CD4-positive, alpha-beta memory T cell (primary cell): ENCODE data around the gene MIEF2. TPM values are rescaled to one million over a fixed set of nuclear protein-coding genes. Genes with fewer than 3 reads are reported as not detected.

ENCODE experiments used
- CTCF ChIA-PET: fragments of 350-600 bp; sonication (Branson Sonifier 250); formaldehyde crosslinking; loops from one replicate; lab custom pipeline; 2021; ENCODE audit warnings: inconsistent platforms; ENCODE audit not compliant: partially characterized antibody; lab: Charles Lee
- POLR2A ChIA-PET: fragments of 350-600 bp; sonication (Branson Sonifier 250); formaldehyde crosslinking; loops from one replicate; lab custom pipeline; 2021; ENCODE audit not compliant: partially characterized antibody; lab: Charles Lee
- DNase-seq, 5 donors: peaks; one replicate each; pipeline versions ENCODE4 v3.0.0 to v3.0.0-alpha.2; 2020 to 2022; ENCODE audit warnings: mixed read lengths in 1 of 5
- H3K27ac ChIP-seq: one replicate; pipeline ENCODE4 v1.7.0; 2013; ENCODE audit warnings: low read depth, low read length
- H3K27me3 ChIP-seq: 2 replicates; pipeline ENCODE4 v1.7.0; 2013; ENCODE audit warnings: mild to moderate bottlenecking, low read length, moderate library complexity; ENCODE audit not compliant: insufficient read depth
- H3K36me3 ChIP-seq: 2 replicates; pipeline ENCODE4 v1.7.0; 2013; ENCODE audit warnings: mild to moderate bottlenecking, low read length, moderate library complexity; ENCODE audit not compliant: insufficient read depth
- H3K4me1 ChIP-seq: 2 replicates; pipeline ENCODE4 v1.7.0; 2013; ENCODE audit warnings: mild to moderate bottlenecking, low read length, moderate library complexity; ENCODE audit not compliant: insufficient read depth
- H3K4me3 ChIP-seq, 2 donors: one replicate each; pipeline ENCODE4 v1.7.0; 2013; ENCODE audit warnings: low read length in 2 of 2, mild to moderate bottlenecking in 1 of 2
- H3K9me3 ChIP-seq, 2 donors: one replicate each; pipeline ENCODE4 v1.7.0; 2013; ENCODE audit warnings: low read length in 2 of 2, control low read depth in 1 of 2; ENCODE audit not compliant: control insufficient read depth in 1 of 2
- H3K27ac Mint-ChIP-seq, 7 donors: one replicate each; pipeline ENCODE4 v1.8.0; 2020 to 2021; ENCODE audit warnings: mixed read lengths in 7 of 7, mild to moderate bottlenecking in 6 of 7, inconsistent platforms in 3 of 7, moderate library complexity in 3 of 7
- H3K27me3 Mint-ChIP-seq, 2 donors: one replicate each; pipeline ENCODE4 v1.8.0; 2020 to 2021; ENCODE audit warnings: mixed read lengths in 2 of 2
- H3K36me3 Mint-ChIP-seq, 2 donors: one replicate each; pipeline ENCODE4 v1.8.0; 2020 to 2021; ENCODE audit warnings: mixed read lengths in 2 of 2, inconsistent platforms in 1 of 2, mild to moderate bottlenecking in 1 of 2
- H3K4me1 Mint-ChIP-seq, 4 donors: one replicate each; pipeline ENCODE4 v1.8.0; 2020 to 2021; ENCODE audit warnings: mixed read lengths in 4 of 4, mild to moderate bottlenecking in 1 of 4
- H3K4me3 Mint-ChIP-seq, 8 donors: one replicate each; pipeline ENCODE4 v1.8.0; 2020 to 2021; ENCODE audit warnings: mixed read lengths in 8 of 8, mild to moderate bottlenecking in 7 of 8, moderate library complexity in 6 of 8, inconsistent platforms in 3 of 8
- H3K9me3 Mint-ChIP-seq, 8 donors: one replicate each; pipeline ENCODE4 v1.8.0; 2020 to 2021; ENCODE audit warnings: mixed read lengths in 8 of 8, mild to moderate bottlenecking in 5 of 8, inconsistent platforms in 3 of 8, moderate library complexity in 1 of 8
- intact Hi-C: fragments of 100-400 bp; cut with micrococcal nuclease; formaldehyde crosslinking; loops from one replicate; pipeline ENCODE4 v1.15.1; 2023
- polyA plus RNA-seq, 2 donors: library from polyadenylated mRNA; unstranded; fragments of 300-500 nt; fragmentation: Illumina TruSeq; gene quantifications; one replicate each; pipeline ENCODE4 v1.2.3, GENCODE V29; 2021
- total RNA-seq, 2 experiments: library from RNA; stranded (reverse); gene quantifications; one replicate each; pipeline ENCODE4 v1.2.3, GENCODE V29; 2021

MIEF2 gene
- total and polyA plus RNA-seq, 4 experiments from 2014 or later: 9.9 to 19.3 (median 14.6) TPM

DNA sequence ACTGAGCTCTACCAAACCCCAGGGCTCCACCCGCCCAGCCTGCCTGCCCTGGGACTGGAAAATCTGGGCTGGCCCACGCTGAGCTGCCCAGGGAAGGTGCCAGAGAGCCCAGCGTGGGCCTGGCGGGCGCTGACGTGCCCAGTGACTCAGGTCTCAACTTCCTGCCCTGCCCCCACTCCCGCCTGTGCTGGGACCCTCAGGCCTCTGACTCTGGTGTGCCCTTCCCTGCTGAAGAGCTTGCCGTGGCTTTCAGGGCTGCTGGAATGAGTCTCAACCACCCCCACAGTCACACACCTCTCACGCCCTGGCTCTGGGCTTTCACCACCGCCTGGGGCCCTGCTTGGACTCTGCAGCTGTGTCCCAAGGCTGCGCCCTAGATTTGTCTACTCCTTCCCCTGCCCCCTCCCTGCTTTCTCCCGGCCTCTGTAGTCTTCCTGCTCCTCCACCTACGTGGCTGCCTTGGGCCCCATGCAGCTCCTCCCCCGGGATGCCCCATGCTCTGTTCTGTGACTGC is 24.7 kb upstream of the MIEF2 start:
- POLR2A ChIA-PET: no interaction called here
- no peak overlapping the region for H3K4me3 ChIP-seq
- no peak overlapping the region for H3K27ac ChIP-seq
- Mint-ChIP-seq H3K9me3 (peaks cover 0 to 2% (median 0%) of the 10 kb centered on the region in 8 donors), H3K27ac (peak overlapping the region in 2 of 7 donors; percentile 46 to 80), H3K4me3 (no peak overlapping the region), H3K36me3 (peaks cover 0 to 47% of the 10 kb centered on the region in 2 donors), H3K27me3 (no peaks in the 10 kb centered on the region), H3K4me1 (peaks cover 0 to 4% (median 0%) of the 10 kb centered on the region in 4 donors)
- CTCF ChIA-PET: no interaction called here
- no peaks in the 10 kb centered on the region for H3K4me1 ChIP-seq
- DNase-seq: peak in 1 of 5 donors; percentile 5
- H3K27me3 ChIP-seq: no peaks in the 10 kb centered on the region
- peaks cover 12% of the 10 kb centered on the region for H3K36me3 ChIP-seq
- intact Hi-C loops: no loop called here
- H3K9me3 ChIP-seq: no peaks in the 10 kb centered on the region

DNA sequence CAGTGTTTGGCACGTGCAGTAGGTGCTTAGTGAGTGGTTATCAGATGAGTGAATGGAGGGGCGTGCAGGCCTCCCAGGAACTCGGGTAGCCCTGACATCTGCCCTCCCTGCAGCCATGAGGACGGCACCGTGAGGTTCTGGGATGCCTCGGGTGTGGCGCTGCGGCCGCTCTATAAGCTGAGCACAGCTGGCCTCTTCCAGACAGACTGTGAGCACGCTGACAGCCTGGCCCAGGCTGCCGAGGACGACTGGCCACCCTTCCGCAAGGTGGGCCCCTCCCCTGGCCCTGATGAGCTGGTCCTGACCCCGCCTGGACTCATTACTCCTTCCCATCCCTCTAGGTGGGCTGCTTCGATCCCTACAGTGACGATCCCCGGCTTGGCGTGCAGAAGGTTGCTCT is 24.0 kb upstream of the MIEF2 start:
- no peak overlapping the region for H3K27ac ChIP-seq
- no peak for DNase-seq
- H3K4me1 ChIP-seq: no peaks in the 10 kb centered on the region
- H3K4me1 Mint-ChIP-seq: peaks cover 0 to 4% (median 0%) of the 10 kb centered on the region in 4 donors
- H3K27me3 ChIP-seq: no peaks in the 10 kb centered on the region
- no peaks in the 10 kb centered on the region for H3K27me3 Mint-ChIP-seq
- H3K36me3 Mint-ChIP-seq: peaks cover 0 to 51% of the 10 kb centered on the region in 2 donors
- H3K27ac Mint-ChIP-seq: peak overlapping the region in 1 of 7 donors; percentile 59
- peaks cover 0 to 2% (median 0%) of the 10 kb centered on the region in 8 donors for H3K9me3 Mint-ChIP-seq
- H3K36me3 ChIP-seq: peaks cover 12% of the 10 kb centered on the region
- no peak overlapping the region for H3K4me3 ChIP-seq
- H3K4me3 Mint-ChIP-seq: no peak overlapping the region
- no peaks in the 10 kb centered on the region for H3K9me3 ChIP-seq
- intact Hi-C loops: no loop called here
- ChIA-PET POLR2A (no interaction called here), CTCF (no interaction called here)

DNA sequence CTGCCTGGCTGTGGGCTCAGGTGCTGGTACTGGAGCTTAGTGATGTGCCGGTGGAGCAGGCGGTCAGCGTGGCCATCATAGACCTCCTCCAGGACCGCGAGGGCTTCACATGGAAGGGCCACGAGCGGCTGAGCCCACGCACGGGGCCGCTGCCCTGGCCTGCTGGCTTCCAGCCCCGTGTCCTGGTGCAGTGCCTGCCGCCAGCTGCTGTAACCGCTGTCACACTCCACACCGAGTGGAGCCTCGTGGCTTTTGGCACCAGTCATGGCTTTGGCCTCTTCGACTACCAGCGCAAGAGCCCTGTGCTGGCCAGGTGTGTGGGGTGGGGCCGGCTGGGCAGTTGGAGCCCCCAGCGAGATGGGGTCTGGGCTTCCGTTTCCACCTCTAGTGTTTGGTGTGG is 23.0 kb upstream of the MIEF2 start:
- Histone ChIP-seq H3K27me3 (no peaks in the 10 kb centered on the region), H3K4me3 (no peak overlapping the region), H3K27ac (no peak overlapping the region), H3K9me3 (no peaks in the 10 kb centered on the region), H3K4me1 (no peaks in the 10 kb centered on the region), H3K36me3 (peaks cover 12% of the 10 kb centered on the region)
- DNase-seq: no peak
- peaks cover 0 to 4% (median 0%) of the 10 kb centered on the region in 4 donors for H3K4me1 Mint-ChIP-seq
- H3K27ac Mint-ChIP-seq: no peak overlapping the region
- intact Hi-C loops: no loop called here
- H3K4me3 Mint-ChIP-seq: no peak overlapping the region
- POLR2A ChIA-PET: no interaction called here
- H3K36me3 Mint-ChIP-seq: peaks cover 0 to 53% of the 10 kb centered on the region in 2 donors
- peaks cover 0 to 2% (median 0%) of the 10 kb centered on the region in 8 donors for H3K9me3 Mint-ChIP-seq
- CTCF ChIA-PET: no interaction called here
- H3K27me3 Mint-ChIP-seq: no peaks in the 10 kb centered on the region

DNA sequence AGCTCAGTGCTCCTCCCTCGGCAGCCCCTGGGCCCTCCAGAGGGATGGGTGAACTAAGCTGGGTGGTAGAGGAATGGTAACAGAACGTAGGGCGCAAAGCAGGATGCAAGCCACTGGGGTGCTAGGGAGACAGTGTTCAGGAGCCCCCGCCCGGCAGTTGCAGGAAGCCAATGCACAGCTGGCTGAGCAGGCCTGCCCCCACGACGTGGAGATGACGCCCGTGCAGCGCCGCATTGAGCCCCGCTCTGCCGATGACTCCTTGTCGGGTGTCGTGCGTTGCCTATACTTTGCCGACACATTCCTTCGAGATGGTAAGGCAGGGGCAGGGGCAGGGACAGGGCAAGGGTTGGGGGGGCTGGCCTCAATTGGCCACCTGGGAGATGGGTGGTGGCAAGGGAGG is 22.2 kb upstream of the MIEF2 start:
- CTCF ChIA-PET: no interaction called here
- peaks cover 0 to 57% of the 10 kb centered on the region in 2 donors for H3K36me3 Mint-ChIP-seq
- intact Hi-C loops: no loop called here
- Histone ChIP-seq H3K27ac (no peak overlapping the region), H3K9me3 (no peaks in the 10 kb centered on the region), H3K4me3 (no peak overlapping the region), H3K27me3 (no peaks in the 10 kb centered on the region), H3K4me1 (no peaks in the 10 kb centered on the region), H3K36me3 (peaks cover 9% of the 10 kb centered on the region)
- DNase-seq: no peak
- POLR2A ChIA-PET: no interaction called here
- H3K4me1 Mint-ChIP-seq: peaks cover 0 to 4% (median 0%) of the 10 kb centered on the region in 4 donors
- H3K27me3 Mint-ChIP-seq: no peaks in the 10 kb centered on the region
- H3K4me3 Mint-ChIP-seq: no peak overlapping the region
- peaks cover 0 to 2% (median 0%) of the 10 kb centered on the region in 8 donors for H3K9me3 Mint-ChIP-seq
- H3K27ac Mint-ChIP-seq: no peak overlapping the region

DNA sequence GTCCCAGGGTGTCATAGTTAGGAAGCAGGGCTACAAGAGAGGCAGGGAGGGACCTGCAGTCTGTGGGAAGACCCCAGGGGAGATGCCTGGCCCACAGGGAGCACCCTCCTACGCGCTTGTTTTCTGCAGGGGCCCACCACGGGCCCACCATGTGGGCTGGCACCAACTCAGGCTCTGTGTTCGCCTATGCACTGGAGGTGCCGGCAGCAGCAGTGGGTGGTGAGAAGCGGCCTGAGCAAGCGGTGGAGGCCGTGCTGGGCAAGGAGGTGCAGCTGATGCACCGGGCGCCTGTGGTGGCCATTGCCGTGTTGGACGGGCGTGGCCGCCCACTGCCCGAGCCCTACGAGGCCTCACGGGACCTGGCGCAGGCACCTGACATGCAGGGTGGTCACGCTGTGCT is 20.0 kb upstream of the MIEF2 start:
- Mint-ChIP-seq H3K36me3 (peaks cover 2 to 55% of the 10 kb centered on the region in 2 donors), H3K27me3 (no peaks in the 10 kb centered on the region), H3K27ac (peak overlapping the region in 1 of 7 donors; percentile 47), H3K9me3 (peaks cover 0 to 2% (median 0%) of the 10 kb centered on the region in 8 donors), H3K4me1 (peaks cover 0 to 4% (median 0%) of the 10 kb centered on the region in 4 donors), H3K4me3 (no peak overlapping the region)
- Histone ChIP-seq H3K27me3 (no peaks in the 10 kb centered on the region), H3K27ac (no peak overlapping the region), H3K4me3 (no peak overlapping the region), H3K9me3 (no peaks in the 10 kb centered on the region), H3K4me1 (no peaks in the 10 kb centered on the region), H3K36me3 (peaks cover 6% of the 10 kb centered on the region)
- ChIA-PET POLR2A (no interaction called here), CTCF (no interaction called here)
- intact Hi-C loops: no loop called here
- no peak for DNase-seq

DNA sequence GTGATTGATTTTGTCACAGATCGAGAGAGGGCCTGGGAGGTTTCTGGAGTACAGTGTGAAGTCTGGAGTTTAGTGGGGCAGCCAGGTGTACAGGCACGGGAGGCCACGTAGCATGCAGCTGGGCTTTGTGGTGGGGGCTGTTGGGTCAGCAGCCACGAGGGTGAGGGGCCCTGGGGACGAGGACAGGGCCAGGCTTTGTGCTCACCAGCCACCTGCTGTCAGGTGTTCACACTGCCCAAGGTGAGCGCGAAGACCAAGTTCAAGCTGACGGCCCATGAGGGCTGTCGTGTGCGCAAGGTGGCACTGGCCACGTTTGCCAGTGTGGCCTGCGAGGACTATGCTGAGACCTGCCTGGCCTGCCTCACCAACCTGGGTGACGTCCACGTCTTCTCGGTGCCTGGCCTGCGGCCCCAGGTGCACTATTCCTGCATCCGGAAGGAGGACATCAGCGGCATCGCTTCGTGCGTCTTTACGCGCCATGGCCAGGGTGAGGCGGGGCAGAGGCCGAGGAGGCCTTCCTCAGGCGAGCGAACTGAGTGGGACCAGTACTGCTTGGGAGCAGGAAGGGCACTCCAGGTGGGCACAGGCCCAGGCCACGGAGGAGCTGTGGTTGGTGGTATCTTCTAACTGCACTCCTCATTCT is 19.1 kb upstream of the MIEF2 start:
- intact Hi-C loops: no loop called here
- Mint-ChIP-seq H3K4me1 (peaks cover 0 to 1% (median 0%) of the 10 kb centered on the region in 4 donors), H3K27ac (peak overlapping the region in 2 of 7 donors; percentile 51 to 68), H3K36me3 (peaks cover 4 to 55% of the 10 kb centered on the region in 2 donors), H3K9me3 (peaks cover 0 to 2% (median 0%) of the 10 kb centered on the region in 8 donors), H3K27me3 (no peaks in the 10 kb centered on the region), H3K4me3 (no peak overlapping the region)
- no peaks in the 10 kb centered on the region for H3K9me3 ChIP-seq
- no peak overlapping the region for H3K27ac ChIP-seq
- H3K4me1 ChIP-seq: no peaks in the 10 kb centered on the region
- no peaks in the 10 kb centered on the region for H3K27me3 ChIP-seq
- POLR2A ChIA-PET: no interaction called here
- CTCF ChIA-PET: no interaction called here
- H3K4me3 ChIP-seq: no peak overlapping the region
- H3K36me3 ChIP-seq: peaks cover 15% of the 10 kb centered on the region
- DNase-seq: no peak

DNA sequence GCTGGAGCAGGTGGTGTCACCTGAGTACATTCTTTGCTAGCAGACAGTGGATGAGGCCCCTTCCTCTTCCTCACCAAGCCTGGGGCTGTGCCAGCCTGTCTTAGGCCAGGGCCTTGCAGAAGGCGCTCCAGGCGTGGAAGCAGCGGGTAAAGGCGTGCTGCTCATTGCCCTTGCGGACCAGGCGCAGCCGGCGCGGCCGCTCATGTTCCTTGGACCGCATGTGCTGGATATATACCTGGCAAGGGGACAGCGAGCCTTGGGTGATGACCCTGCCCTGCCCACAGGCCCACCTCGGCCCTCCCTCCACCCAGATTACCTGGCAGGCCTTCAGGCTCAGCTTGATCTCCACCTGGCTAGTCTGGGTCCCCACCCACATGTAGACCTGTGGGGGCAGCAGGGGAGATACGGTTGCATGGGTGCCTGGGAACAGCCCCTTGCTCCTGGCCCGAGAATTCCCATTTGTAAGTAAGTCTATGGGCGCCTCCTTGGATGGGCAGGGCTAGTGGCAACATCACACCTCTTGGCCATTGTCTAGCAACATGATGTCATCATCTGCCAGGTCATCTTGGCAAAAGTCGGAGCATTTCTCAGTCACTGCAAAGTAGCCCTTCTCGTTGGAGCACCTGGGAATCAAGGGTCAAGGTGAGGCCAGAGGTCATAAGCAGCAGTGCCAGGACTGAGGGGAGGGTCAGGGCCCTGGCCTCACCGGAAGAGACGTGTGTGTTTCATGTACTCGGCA is 15.3 kb upstream of the MIEF2 start:
- Histone ChIP-seq H3K4me3 (no peak overlapping the region), H3K27ac (no peak overlapping the region), H3K9me3 (no peaks in the 10 kb centered on the region), H3K4me1 (no peaks in the 10 kb centered on the region), H3K27me3 (no peaks in the 10 kb centered on the region), H3K36me3 (peaks cover 45% of the 10 kb centered on the region)
- H3K27ac Mint-ChIP-seq: peak overlapping the region in 2 of 7 donors; percentile 12 to 18
- intact Hi-C loops: no loop called here
- H3K4me1 Mint-ChIP-seq: peaks cover 2 to 7% (median 5%) of the 10 kb centered on the region in 4 donors
- peaks cover 12 to 60% of the 10 kb centered on the region in 2 donors for H3K36me3 Mint-ChIP-seq
- POLR2A ChIA-PET: no interaction called here
- no peak for DNase-seq
- CTCF ChIA-PET: no interaction called here
- no peaks in the 10 kb centered on the region for H3K27me3 Mint-ChIP-seq
- H3K4me3 Mint-ChIP-seq: no peak overlapping the region
- H3K9me3 Mint-ChIP-seq: no peaks in the 10 kb centered on the region
